Activated T-helper 9 cell treated with anti-CD3 and anti-CD28 coated beads, Interleukin-2, amount 50 U/mL, for 16 hours (primary cell): ENCODE data around the gene TTC9C.
"Not testable (repeated sequence)": the region's sequence is repeated elsewhere in the genome, so short reads cannot be mapped to it uniquely, and the experiment has no call there.

Source experiments
- DNase-seq: peaks from one replicate; pipeline ENCODE4 v3.0.0-alpha.2; 2020; ENCODE audit warnings: low read depth

The TTC9C gene

DNA sequence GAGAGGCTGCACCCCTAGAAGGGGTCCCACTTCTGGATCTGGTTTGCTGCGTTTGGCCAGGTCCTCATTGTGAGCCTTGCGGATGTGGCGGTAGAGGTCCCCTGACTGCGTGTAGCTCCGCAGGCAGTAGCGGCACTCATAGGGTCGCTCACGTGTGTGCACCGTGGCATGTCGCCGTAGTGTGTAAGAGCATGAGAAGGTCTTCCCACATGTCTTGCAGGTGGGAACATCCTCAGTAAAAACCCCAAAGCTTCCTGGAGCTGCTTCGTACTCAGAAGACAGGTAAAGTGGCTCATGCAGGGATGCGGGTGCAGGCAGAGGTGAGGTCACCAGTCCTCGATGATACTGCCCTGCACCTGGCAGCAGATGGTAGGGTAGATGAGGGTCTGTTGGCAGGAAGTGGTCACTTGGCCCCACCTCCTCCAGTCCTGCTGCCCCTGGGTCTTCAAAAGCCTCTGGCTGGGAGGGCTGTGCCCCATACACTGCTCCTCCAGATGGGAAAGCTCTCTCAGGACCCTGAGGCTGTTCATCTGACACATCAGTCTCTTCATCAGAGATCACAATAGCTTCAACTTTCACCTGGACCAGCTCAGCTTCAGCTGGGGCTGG lies 24.0 kb downstream of the TTC9C start:
- DNase-seq, result no peak

DNA sequence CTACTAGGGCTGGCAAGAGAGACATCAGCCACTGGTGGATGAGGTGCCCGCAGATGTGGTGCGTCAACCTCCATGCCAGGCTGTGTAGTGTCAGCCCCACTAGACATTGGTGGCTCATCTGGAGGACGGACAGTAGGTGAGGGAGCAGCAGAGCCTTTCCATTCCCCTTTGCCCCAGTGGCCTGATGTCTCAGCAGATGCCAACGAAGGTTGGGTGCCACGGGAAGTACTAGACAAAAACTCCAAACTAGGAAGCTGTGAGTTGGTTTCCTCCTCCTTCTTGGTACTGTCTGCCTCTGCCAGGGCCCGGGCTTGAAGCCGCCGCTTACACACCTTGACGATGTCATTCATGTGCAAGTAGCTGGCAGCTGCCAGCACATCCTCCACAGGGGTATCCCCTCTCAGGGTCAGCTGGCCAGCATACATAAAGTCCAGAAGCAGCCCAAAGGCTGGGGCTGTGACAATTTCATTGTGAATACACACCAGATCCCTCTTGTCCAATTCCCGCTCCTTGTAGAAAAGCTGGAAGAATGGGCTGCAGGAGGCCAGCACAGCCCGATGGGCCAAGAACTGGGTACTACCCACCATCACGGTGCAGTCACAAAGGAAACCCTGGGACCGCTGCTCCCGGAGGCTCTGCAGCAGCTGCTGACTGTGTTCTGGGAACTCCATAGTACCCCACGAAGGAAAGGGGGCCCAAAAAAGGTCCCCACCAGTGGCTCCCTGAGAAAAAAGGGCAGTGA lies 24.9 kb downstream of the TTC9C start:
- no peak for DNase-seq

- peak; percentile 92 for DNase-seq
Measured at GRCh38 chr11:62753736-62754603, 25.7 kb downstream of the TTC9C start, which contains the start of gene ZBTB3. ZBTB3 (minus strand) TSS chr11:62754160; CDS start chr11:62753664, 496 bp downstream.

DNA sequence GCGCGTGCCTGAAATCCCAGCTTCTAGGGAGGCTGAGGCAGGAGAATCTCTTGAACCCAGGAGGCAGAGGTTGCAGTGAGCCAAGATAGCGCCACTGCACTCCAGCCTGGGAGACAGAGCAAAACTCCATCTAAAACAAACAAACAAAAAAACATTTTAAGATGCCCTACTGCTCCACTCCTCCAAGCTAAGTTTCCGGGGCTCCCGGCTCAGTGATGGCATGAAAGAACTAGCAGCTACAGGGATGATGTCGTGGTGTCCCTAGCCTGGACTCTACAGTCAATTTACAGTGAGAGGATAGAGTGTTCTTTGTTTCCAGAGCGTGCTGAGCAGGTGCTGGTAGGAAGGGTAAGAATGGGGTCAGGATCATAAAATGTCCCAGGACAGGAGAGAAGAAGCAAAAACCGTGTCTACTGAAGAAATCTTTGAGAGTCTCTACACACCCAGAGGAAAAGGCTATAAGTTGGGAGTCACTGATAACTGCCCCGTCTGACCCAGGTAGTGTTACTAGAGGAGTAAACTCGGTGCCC lies 26.9 kb downstream of the TTC9C start:
- DNase-seq, result no peak

DNA sequence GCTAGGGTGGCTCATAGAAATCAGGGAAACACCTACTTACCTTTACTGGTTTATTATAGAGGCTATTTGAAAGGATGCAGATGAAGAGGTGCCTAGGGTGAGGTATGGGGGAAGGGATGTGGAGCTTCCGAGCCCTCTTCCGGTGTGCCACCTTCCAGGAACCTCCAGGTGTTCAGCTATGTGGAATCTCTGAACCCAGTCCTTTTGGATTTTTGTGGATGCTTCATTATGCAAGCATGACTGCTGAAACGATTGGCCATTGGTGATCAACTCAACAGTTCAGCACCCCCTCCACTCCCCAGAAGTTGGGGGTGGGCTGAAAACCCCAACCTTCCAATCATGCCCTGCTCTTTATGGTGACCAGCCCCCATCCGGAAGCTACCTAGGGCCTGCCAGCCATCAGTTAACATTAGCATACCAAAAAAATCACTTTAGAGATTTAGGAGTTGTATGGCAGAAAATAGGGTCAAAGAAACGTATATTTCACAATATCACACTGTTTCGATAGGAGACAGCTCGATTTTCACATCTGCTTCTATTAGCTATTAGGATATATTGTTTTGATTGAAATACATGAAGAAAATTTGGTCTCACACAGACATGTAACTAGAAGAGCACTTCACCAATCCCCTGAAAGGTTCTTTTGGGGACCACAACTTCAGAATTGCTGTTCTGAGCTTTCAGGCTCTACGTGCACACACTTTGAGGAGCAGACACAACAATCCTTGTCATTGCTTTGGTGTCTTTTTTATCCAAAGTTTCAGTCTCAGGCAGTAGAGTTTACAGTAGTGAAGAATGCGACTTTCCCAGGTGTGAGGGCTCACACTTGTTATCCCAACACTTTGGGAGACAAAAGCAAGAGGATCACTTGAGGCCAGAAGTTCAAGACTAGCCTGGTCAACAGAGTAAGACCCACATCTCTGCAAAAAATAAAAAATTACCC lies 29.8 kb downstream of the TTC9C start:
- no peak for DNase-seq

GRCh38 chr11:62760867-62761227 lies 32.6 kb downstream of the TTC9C start:
- DNase-seq, result not testable (repeated sequence)

GRCh38 chr11:62770778-62771143 lies 42.5 kb downstream of the TTC9C start:
- DNase-seq, result no peak

GRCh38 chr11:62771144-62772021 lies 43.1 kb downstream of the TTC9C start, which contains the start of gene TAF6L:
TAF6L (plus strand) TSS chr11:62771396; CDS start chr11:62775784, 4,388 bp downstream.
- peak; percentile 88 for DNase-seq

DNA sequence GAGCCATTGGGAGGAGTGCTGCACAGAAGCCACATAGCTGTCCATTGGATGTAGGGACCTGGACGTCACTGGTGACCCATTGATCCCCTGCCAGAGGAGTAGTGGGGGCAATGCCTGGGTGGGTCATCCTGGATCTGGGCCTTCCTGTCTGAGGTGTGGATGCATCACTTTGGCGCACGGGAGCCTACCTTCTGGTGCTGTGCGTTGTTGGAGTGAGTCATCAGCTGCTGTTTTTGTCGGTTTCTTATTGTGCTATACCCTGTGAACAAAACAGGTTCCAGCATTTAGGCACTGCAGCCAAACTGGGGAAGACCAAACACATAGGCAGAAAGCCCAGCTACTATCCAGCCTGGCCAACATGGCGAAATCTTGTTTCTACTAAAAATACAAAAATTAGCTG lies 46.1 kb downstream of the TTC9C start:
- DNase-seq, result no peak

GRCh38 chr11:62775646-62776045 lies 47.4 kb downstream of the TTC9C start:
- DNase-seq, result no peak

- DNase-seq, result no peak
Measured at GRCh38 chr11:62777389-62777788, 49.1 kb downstream of the TTC9C start.

DNA sequence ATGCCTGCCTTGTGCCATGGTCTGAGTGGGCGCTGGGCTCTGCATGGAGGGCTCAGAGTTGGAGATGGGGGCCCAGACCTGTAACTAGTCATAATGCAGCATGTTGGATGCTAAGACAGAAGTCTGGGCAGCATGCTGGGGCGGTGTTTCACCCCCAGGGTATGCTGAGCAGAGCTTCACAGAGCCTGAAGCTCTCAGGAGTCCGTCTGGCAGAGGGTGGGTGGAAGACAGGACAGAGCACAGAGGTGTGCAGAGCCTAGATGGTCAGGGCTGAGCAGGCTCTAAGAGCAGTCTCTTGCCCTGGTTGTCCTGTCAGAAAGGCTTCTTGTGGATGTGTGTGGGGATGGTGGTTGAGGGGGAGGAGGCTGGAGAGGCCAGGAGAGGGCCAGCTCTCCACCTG lies 50.2 kb downstream of the TTC9C start:
- no peak for DNase-seq

- DNase-seq, result no peak
Measured at GRCh38 chr11:62782753-62783152, 54.5 kb downstream of the TTC9C start.

DNA sequence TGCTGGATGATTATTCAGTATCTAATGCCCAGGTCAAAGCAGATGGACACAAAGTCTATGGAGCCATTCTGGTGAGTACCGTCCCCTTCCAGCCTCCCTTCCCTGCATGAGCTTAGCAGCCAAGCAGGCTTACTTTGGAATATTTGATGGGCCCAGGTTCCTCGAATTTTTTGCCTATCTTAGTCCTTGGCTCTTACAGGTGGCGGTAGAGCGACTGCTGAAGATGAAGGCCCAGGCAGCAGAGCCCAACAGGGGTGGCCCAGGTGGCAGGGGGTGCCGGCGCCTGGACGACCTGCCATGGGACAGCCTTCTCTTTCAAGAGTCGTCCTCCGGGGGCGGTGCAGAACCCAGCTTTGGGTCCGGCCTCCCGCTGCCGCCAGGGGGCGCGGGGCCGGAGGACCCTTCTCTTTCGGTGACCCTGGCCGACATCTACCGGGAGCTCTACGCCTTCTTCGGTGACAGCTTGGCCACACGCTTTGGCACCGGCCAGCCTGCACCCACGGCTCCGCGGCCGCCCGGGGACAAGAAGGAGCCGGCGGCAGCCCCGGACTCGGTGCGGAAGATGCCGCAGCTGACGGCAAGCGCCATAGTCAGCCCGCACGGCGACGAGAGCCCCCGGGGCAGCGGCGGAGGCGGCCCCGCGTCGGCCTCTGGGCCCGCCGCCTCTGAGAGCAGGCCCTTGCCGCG lies 58.2 kb downstream of the TTC9C start:
- peak; percentile 80 for DNase-seq

- DNase-seq, result peak; percentile 95
Measured at GRCh38 chr11:62787005-62787759, 58.9 kb downstream of the TTC9C start, which contains the start of gene TMEM179B. TMEM179B (plus strand) TSS chr11:62787402; CDS start chr11:62787432, 30 bp downstream.
